HUDEP-2 (cell line): ENCODE results near the gene DENND6B.

ENCODE experiments used
- DNase-seq, 76 experiments: peaks; one replicate each; lab custom pipeline; 2025; ENCODE audit not compliant: unreplicated experiment in 76 of 76; lab: John Stamatoyannopoulos, UW

The DENND6B gene

DNA sequence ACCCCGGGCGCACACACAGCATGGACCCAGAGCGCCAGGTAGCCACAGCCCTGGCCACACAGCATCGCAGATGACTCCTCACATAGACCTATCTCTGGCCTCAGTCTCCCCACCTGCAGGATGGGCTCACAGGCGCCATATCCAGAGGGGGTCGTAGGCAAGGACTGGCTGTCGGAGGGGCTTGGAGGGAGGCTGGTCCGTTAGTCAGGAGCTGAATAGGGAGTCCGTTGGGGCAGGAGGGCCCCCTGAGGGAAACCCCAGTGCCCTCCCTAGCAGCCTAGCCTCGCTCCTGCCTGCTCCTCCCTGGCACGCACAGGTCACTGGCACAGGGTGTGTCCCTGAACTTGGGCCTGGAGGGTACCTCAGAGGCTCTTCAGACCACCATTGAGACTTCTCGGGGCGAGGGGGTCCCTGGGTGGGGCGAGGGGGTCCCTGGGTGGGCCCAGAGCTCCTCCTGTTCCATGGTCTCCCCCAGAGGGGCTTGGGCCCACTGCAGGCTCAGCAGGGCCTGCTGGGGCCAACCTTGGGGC lies 21.4 kb downstream of the DENND6B start:
- DNase-seq = peak in 5 of 76 experiments; percentile 37 to 58 (median 39)

DNA sequence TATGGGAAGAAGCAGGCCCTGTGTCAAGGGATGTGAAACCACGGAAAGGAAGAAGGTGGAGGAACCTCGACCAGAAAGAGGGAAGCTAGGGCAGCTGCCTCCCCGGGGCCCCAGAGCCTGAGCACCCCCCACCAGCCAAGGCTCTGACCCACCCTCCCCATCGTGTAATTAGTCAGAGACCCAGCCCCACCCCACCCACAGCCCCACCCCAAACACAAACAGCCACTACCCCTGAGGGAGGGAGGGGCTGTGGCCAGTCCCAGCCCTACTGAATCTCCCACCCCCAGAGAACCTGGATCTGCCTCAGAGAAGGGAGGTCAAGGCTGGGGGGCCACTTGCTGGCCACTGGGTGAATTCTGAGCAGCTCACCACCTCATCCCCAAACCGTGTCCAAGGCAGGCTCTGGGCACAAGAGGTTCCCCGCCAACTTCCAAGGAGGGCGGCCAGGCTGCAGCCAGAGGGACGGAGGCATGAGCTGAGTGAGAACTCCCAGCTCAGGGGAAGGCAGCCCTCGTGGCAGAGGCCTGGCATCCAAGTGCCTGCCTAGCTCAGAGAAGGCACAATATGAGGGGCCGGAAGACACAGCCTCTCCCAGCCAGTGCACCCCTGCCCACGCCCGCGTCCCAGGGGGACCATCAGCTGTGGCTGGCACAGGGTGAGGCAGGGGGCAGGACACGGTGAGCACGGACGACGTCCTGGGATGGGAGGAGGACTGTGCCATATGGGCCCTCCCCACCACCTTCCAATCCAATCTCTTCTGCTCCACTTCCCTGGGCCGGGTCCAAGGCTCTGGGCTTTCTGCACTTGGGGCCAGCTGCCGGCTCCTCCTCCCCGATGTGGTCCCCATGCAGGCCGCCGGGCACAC lies 22.1 kb downstream of the DENND6B start:
- DNase-seq = peak in 9 of 76 experiments; percentile 12 to 55 (median 27)

GRCh38 chr22:50303848-50304527 lies 22.8 kb downstream of the DENND6B start:
- peak in 28 of 76 experiments; percentile 6 to 67 (median 27) for DNase-seq

DNA sequence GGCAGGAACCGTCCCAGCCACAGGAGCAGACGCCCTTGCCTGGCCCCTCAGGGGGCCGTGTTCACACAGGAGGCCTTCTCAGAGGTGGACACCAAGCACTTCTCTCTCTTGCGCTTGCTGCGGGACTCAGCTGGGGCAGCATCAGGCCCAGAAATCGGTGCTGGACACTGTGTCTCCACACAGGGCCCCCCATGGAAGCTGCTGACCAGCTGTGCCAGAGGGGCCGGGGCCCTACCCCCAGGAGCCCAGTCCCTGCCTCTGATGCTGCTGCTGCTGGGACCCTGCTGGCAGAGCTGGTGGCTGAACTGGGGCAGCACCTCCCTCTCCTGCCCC lies 23.3 kb downstream of the DENND6B start:
- DNase-seq = peak in 2 of 76 experiments; percentile 18 to 19

DNA sequence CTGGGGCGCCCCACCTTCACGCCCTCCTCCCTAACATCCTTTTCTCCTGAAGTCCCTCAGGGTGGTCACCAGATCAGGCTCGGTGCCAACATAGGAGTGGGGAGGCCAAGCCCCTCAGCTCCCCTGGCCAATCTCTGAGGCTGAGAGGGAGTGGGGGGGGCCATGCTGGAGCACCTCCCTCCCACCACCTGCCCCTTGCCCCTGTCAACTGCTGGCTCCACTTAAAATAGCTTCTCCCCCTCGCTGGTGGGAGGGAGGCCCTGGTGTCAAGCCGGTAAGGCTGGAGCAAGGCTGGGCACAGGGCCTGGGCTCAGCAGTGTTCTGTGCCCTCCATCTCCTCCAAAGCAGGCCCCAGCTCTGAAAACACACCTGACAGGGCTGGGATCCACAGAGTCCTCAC lies 24.2 kb downstream of the DENND6B start:
- DNase-seq = peak in 1 of 76 experiments; percentile 10

DNA sequence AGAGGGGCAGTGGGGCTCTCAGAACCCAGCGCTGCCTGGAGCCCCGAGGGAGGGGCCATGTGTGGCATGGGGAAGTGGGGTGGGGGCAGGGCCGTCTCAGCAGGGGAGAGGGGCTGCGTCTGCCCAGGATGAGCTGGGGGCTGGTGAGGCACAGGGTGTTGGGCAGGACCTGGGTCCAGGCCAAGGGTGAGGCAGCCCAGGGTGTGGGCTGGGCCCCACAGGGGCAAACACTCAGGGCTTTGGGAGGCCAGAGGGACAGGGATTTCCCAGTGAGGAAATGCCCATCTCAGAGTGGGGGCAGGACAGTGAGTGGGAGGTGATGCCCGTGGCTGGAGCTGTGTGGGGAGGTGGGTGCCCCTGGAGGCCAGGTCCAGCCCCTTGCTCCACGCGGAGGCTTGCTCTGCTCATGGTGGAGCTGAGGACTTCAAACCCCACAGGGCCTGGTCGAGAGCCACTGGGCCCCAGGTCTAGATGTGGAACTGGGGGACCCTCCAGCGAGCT lies 24.7 kb downstream of the DENND6B start:
- peak in 29 of 76 experiments; percentile 2 to 38 (median 17) for DNase-seq

DNA sequence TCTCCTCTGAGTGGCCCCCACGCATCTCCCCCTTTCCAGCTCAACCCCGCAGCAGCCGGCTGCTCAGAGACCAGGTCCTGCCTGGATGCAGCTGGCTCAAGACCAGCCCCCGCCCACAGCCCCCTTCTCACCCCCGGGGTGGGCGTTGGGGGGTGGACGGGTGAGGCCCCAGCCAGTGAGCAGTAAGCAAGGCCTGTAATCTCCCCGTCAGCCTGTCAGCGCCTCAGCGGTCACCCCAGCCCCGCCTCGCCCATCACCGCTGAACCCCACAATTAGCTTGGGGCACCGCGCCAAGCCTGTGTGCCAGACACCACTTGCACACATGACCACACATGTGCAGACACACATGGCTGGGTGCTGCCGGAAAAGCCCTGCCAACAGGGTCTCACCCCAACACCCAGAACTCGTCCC lies 25.2 kb downstream of the DENND6B start:
- no peak for DNase-seq

DNA sequence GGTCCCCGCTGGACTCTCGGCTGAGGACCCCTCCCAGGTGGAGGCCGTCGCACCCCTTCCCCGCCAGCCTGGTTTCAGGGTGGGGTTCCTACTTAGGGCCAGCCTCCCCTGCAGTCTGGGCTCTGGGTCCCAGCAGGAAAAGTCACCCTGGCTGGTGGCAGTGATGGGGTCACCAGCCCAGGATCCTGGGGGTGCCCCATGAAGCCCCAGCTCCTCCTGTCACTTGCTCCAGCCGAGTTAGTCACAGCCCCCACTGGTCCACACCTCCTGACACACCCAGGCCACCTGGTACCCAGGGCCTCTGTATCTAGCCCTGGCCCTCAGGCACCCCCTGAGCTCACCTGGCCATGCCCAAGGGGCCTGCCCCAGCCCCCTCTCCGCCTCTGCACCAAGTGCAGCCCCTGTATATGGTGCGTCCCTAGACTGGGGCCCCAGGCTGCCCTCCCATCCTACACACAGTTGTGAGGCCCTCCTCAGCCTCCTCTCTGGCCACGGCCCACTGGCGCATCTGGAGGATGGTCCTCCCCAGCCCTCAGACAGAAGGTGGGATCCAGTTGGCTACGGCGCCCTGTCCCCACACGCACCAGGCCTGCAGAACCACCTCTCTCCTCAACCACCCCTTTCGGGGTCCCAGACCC lies 26.1 kb downstream of the DENND6B start:
- no peak for DNase-seq

- no peak for DNase-seq
Measured at GRCh38 chr22:50299785-50300619, 26.8 kb downstream of the DENND6B start.

DNA sequence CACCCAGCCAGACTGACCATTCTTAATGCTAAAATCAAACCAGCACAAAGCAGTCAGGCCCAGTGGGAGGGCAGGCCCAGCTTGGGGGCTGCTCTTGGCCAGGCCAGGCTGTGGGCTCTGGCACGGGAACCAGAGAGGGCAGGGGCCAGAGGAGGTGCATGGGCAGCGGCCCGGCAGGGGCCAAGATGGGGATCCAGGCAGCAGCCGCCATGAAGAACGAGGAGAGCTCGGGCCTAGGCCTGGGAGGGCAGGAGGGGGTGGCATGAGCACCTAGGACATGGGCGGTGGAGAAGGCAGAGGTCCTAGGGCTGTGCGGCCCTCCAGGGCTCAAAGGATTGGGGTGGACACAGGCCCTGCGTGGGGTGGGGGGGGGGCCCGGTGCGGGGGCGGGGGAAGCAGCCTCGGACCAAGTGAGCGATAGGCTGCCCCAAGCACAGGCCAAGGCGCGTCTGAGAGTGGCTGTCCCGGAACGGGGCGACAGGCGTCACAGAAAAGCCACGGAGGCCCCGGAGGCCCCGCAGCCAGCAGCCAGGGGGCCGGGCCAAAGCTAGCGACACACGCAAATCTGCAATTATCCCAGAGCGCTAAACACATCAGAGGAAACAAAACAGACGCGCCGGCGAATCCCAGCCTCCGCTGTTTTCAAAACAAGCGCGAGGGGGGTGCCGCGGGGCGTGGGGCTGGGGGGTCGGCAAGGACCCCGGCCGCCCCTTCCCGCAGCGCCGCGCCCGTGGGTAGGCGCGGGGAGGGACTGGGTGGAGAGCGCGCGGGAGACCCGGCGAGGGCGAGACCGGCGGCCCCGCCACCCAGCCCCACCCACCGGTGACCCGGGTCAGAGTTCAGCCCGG lies 27.7 kb downstream of the DENND6B start:
- no peak for DNase-seq

DNA sequence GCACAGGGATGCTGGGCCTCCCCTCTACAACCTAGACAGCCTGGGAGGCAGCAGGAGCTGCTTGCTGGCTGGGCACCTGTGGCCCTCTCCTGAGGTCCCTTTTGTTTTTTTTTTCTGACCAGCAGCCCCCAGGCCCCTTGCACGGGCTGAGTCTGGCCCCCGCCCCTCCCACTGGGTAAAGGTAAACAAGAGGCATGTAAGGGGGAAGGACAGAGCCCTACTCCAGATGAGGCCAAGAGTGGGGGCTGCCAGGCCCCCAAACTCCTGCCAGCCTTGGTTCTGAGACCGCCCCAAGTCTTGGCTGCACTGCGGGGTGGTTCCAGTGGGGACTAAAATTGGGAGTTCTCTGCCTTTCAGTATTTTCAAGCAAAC lies 28.6 kb downstream of the DENND6B start:
- no peak for DNase-seq

- DNase-seq = no peak
Measured at GRCh38 chr22:50297510-50298265, 29.1 kb downstream of the DENND6B start.

DNA sequence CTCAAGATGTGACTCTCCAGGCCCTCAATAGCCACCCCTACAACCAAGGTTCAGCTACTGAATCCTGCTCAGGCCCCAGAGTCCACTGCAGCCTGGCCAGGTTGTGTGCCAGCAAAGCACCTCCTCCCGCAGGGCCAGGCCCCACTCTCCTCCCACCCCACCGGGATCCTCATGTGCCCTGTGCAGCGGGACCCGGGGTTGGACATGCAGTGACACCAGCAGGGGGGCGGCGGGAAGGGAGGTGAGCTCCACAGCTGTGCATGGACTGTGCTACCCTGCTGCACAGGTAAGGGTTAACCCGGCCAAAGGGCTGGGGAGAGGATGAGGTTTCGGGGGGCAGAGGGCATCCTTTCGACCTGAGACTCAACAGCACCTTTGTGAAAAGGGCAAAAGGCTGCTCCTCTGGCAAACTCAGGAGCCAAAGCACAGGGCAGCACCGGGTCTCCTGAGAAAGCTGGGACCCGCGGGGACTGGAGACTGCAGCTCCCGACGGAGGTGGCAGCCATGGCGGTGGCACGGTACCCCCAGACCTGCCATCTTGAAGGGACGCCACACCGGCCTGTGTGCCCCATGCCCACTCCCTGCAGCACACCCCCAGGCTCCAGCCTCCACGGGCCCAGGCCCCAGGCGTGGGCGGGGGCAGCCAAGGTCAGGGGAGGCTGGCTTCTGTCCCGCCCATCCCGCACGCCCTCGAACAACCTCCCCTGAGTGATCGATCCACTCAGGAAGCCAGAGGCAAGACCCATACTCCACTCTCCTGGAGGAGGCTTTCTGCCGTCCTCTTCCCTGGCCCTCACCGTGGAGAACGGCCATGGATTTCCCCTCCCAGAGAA lies 29.9 kb downstream of the DENND6B start:
- DNase-seq = no peak

- DNase-seq = no peak
Measured at GRCh38 chr22:50294319-50294656, 32.5 kb downstream of the DENND6B start.

DNA sequence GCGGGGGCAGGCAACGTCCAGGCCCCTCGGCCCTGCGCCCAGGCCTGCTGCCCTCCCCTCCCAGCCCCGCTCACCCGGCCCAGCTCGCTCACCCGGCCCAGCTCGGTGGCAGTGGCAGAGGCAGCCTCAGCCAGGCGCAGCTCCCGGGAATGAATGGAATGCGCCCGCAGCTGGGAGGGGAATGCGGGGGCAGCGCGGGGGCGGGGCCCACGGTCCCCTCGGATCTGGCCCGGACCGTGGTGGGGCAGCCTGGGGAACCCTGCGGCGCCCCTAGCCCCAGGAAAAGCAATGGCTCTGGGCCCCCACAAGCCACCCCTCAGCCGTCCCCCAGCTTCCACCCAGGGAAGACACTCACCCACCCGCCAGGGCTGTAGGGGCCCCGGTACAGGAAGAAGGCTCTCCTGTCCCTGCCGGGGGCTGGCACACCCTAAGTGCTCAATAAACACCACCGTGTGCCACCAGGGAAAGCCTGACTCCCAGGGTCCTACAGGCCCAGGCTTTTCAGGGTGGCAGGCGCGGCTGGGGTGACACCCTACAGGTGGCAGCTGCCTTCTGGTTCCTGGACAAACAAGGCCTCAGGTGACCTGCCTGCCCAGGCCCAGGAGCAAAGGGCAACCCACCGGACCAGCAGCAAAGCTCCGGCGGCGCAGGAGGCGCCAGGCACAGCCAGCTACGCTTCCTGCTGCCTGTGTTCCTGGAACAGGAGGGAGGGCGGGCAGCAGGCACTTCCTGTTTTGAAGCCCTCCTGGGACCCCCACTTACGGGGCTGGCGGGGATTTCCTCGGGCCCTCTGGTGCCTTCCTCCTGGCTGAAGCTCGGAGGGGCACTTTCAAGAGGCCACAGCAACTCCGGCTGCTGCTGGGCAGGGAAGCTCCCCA lies 33.1 kb downstream of the DENND6B start:
- DNase-seq = no peak

- no peak for DNase-seq
Measured at GRCh38 chr22:50292643-50293440, 34.0 kb downstream of the DENND6B start.
